Thyroid gland (tissue), 4 donors: ENCODE measurements around the gene TXNL4A. TPM values are rescaled to one million over a fixed set of nuclear protein-coding genes. Genes with fewer than 3 reads are reported as not detected.
"Not testable (repeated sequence)": the region's sequence is repeated elsewhere in the genome, so short reads cannot be mapped to it uniquely, and the experiment has no call there.

Source experiments
- DNase-seq, 2 donors: peaks; one replicate each; pipeline ENCODE4 v3.0.0-alpha.2; 2019
- H3K27ac ChIP-seq, 3 donors: fragments of 200-600 bp; sonication (generic); 1 replicate in 2 of 3; 2 replicates in 1 of 3; pipeline ENCODE4 v1.5.1; 2016 to 2019; ENCODE audit warnings: mild to moderate bottlenecking in 1 of 3, moderate library complexity in 1 of 3
- H3K27me3 ChIP-seq: fragments of 200-600 bp; sonication (generic); one replicate; pipeline ENCODE4 v1.5.1; 2019
- H3K36me3 ChIP-seq, 2 donors: fragments of 200-600 bp; sonication (generic); one replicate each; pipeline ENCODE4 v1.5.1; 2016 to 2019
- H3K4me1 ChIP-seq, 2 donors: fragments of 200-600 bp; sonication (generic); one replicate each; pipeline ENCODE4 v1.5.1; 2017 to 2019
- H3K4me3 ChIP-seq, 3 donors: fragments of 200-600 bp; sonication (generic); replicated peaks in 1 of 3; 1 replicate in 2 of 3; 2 replicates in 1 of 3; pipeline ENCODE4 v1.5.1; 2016; ENCODE audit warnings: mild to moderate bottlenecking in 1 of 3
- H3K9me3 ChIP-seq: fragments of 200-600 bp; sonication (generic); one replicate; pipeline ENCODE4 v1.5.1; 2017
- POLR2A ChIP-seq, 2 donors: fragments of 450-650 bp; IDR thresholded peaks; one replicate each; pipeline ENCODE4 v1.6.1; 2017; ENCODE audit warnings: antibody characterized with exemption in 2 of 2, mild to moderate bottlenecking in 2 of 2, moderate library complexity in 1 of 2
- WGBS, 2 donors: methylation state at CpG; one replicate each; pipeline ENCODE4 v1.1.5; 2017; 5-methylcytosine and 5-hydroxymethylcytosine counted together
- intact Hi-C: fragments of 100-400 bp; cut with DNase I; formaldehyde crosslinking; loops from one replicate; pipeline ENCODE4 v1.15.1; 2023
- total RNA-seq, 4 donors: library from RNA; depleted of rRNA; stranded (reverse); fragments of >200 nt; gene quantifications; one replicate each; pipeline ENCODE4 v1.2.3, GENCODE V29; 2016
- TF ChIP-seq, protein P1 (sequence below), 6 experiments: fragments of 200-600 bp in 3 of 6; fragments of 450-650 bp in 3 of 6; sonication (generic) in 3 of 6; IDR thresholded peaks; one replicate each; pipeline ENCODE4 v1.5.1; 2016 to 2019; ENCODE audit warnings: antibody characterized with exemption in 6 of 6, mild to moderate bottlenecking in 2 of 6, inconsistent platforms in 1 of 6, moderate library complexity in 1 of 6

TXNL4A gene
- total RNA-seq, 4 donors from 2014 or later = 22.9 to 37.4 (median 30.2) TPM

- DNase-seq = no peak
- TF ChIP-seq, protein P1, sequence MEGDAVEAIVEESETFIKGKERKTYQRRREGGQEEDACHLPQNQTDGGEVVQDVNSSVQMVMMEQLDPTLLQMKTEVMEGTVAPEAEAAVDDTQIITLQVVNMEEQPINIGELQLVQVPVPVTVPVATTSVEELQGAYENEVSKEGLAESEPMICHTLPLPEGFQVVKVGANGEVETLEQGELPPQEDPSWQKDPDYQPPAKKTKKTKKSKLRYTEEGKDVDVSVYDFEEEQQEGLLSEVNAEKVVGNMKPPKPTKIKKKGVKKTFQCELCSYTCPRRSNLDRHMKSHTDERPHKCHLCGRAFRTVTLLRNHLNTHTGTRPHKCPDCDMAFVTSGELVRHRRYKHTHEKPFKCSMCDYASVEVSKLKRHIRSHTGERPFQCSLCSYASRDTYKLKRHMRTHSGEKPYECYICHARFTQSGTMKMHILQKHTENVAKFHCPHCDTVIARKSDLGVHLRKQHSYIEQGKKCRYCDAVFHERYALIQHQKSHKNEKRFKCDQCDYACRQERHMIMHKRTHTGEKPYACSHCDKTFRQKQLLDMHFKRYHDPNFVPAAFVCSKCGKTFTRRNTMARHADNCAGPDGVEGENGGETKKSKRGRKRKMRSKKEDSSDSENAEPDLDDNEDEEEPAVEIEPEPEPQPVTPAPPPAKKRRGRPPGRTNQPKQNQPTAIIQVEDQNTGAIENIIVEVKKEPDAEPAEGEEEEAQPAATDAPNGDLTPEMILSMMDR (IDR thresholded peaks at IDR 0.05) = no peak
- no peak for TF ChIP-seq POLR2A (IDR thresholded peaks at IDR 0.05)
- H3K27ac ChIP-seq = no peak overlapping the region
- H3K4me3 ChIP-seq = no peak overlapping the region
- H3K27me3 ChIP-seq = no peaks in the 10 kb centered on the region
- H3K4me1 ChIP-seq = no peaks in the 10 kb centered on the region
- no peaks in the 10 kb centered on the region for H3K36me3 ChIP-seq
- intact Hi-C loops = loop anchor here (10.0 kb wide), 1 partner anchor 54 kb away; no protein-coding TSS in a partner anchor
- WGBS, 2 donors = 74% methylated on average over 2 of the region's 3 CpGs
- no peaks in the 10 kb centered on the region for H3K9me3 ChIP-seq
Observed at GRCh38 chr18:80000877-80001276, 12.5 kb upstream of the TXNL4A start.

GRCh38 chr18:79999701-80000100, 11.3 kb upstream of the TXNL4A start:
- H3K27ac ChIP-seq, H3K4me3 ChIP-seq, H3K4me1 ChIP-seq, H3K36me3 ChIP-seq, H3K27me3 ChIP-seq, DNase-seq, H3K9me3 ChIP-seq: not testable (repeated sequence)
- 81 to 85% methylated on average over 2 of the region's 2 CpGs for WGBS, 2 donors
- intact Hi-C loops = loop anchor here (10.0 kb wide), 1 partner anchor 55 kb away; no protein-coding TSS in a partner anchor

GRCh38 chr18:79991494-79991893, 3.1 kb upstream of the TXNL4A start:
- WGBS, 2 donors = 89 to 90% methylated on average over 2 of the region's 2 CpGs
- TF ChIP-seq, protein P1 (IDR thresholded peaks at IDR 0.05) = no peak
- no peak for TF ChIP-seq POLR2A (IDR thresholded peaks at IDR 0.05)

GRCh38 chr18:79989195-79989497, 783 bp upstream of the TXNL4A start:
- Histone ChIP-seq H3K27ac (peak overlapping the region in 2 of 3 donors; percentile 94 to 97), H3K4me3 (peak overlapping the region in 2 of 3 donors; percentile 78 to 92), H3K27me3 (no peaks in the 10 kb centered on the region), H3K36me3 (peaks cover 0 to 4% of the 10 kb centered on the region in 2 donors), H3K9me3 (no peaks in the 10 kb centered on the region), H3K4me1 (peaks cover 18 to 19% of the 10 kb centered on the region in 2 donors)
- TF ChIP-seq, protein P1 (IDR thresholded peaks at IDR 0.05) = no peak
- no peak for TF ChIP-seq POLR2A (IDR thresholded peaks at IDR 0.05)
- WGBS, 2 donors = 59 to 69% methylated on average over 14 of the region's 14 CpGs
- DNase-seq = no peak
- intact Hi-C loops = no loop called here

More at GRCh38 chr18:79991494-79991893, 3.1 kb upstream of the TXNL4A start:
- DNase-seq = no peak
- intact Hi-C loops = no loop called here
- Histone ChIP-seq H3K27ac (no peak overlapping the region), H3K4me1 (peaks cover 14 to 16% of the 10 kb centered on the region in 2 donors), H3K36me3 (no peaks in the 10 kb centered on the region), H3K4me3 (no peak overlapping the region), H3K9me3 (no peaks in the 10 kb centered on the region), H3K27me3 (no peaks in the 10 kb centered on the region)

DNA sequence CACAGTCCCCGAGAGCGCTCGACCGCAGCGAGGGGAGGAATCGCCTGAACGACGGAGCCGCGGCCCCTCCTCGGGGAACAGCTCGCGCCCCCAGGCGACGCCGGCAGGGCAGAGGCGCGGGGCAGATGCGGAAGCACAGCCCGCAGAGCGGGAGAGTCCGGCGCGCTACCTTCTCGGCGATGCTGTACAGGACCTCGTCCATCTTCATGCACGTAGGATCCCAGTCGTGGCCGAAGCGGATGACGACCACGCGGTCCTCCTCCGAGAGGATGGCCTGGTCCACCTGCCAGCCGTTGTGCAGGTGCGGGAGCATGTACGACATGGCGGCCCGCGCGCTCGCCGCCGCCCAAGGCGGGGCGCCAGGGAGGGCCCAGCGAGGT, 302 bp downstream of the TXNL4A start:
- DNase-seq = peak; percentile 59 to 68
- H3K9me3 ChIP-seq = no peaks in the 10 kb centered on the region
- WGBS, 2 donors = 1% methylated on average over 9 to 21 of the region's 48 CpGs
- TF ChIP-seq, protein P1 (IDR thresholded peaks at IDR 0.05) = peak in 3 of 6 experiments; percentile 17 to 31 (median 29)
- TF ChIP-seq POLR2A (IDR thresholded peaks at IDR 0.05) = no peak
- H3K36me3 ChIP-seq = peaks cover 0 to 4% of the 10 kb centered on the region in 2 donors
- peaks cover 24 to 25% of the 10 kb centered on the region in 2 donors for H3K4me1 ChIP-seq
- H3K27me3 ChIP-seq = no peaks in the 10 kb centered on the region
- intact Hi-C loops = no loop called here
- peak overlapping the region; percentile 94 to 97 (median 97) for H3K27ac ChIP-seq
- peak overlapping the region; percentile 78 to 93 (median 92) for H3K4me3 ChIP-seq
